ENCODE data around the gene LILRA5. TPM values are rescaled to one million over a fixed set of nuclear protein-coding genes. Genes with fewer than 3 reads are reported as not detected.
"Not testable (repeated sequence)": the region's sequence is repeated elsewhere in the genome, so short reads cannot be mapped to it uniquely, and the experiment has no call there.

The LILRA5 gene
- total RNA-seq, 1 donor from 2014 or later: 5.3 TPM

DNA sequence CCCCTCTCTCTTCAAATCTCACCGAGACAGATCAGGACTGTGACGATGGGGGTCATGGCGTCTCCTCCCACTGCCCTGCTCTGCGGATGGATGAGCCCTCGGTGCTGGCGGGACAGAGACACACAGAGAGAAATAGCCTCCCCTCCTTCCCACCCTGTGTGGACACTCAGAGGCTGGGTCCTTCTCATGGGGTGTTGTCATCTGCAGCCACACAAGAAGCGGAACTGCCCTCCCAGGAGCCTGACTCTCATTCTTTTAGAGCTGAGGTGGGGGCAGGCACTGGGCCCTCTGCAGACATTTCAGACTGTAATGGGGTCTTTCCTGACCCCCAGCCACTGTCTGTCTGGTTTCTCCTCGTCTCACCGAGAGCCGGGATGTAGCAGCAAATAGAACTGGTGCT, 32.5 kb downstream of the LILRA5 start:
- peak; percentile 73 for ATAC-seq
- DNase-seq (ENCODE audit: low spot score); intact Hi-C loops (cut with DNase I): not testable (repeated sequence)

GRCh38 chr19:54280025-54280424, 32.9 kb downstream of the LILRA5 start:
- DNase-seq (ENCODE audit: low spot score); intact Hi-C loops (cut with DNase I); ATAC-seq: not testable (repeated sequence)

DNA sequence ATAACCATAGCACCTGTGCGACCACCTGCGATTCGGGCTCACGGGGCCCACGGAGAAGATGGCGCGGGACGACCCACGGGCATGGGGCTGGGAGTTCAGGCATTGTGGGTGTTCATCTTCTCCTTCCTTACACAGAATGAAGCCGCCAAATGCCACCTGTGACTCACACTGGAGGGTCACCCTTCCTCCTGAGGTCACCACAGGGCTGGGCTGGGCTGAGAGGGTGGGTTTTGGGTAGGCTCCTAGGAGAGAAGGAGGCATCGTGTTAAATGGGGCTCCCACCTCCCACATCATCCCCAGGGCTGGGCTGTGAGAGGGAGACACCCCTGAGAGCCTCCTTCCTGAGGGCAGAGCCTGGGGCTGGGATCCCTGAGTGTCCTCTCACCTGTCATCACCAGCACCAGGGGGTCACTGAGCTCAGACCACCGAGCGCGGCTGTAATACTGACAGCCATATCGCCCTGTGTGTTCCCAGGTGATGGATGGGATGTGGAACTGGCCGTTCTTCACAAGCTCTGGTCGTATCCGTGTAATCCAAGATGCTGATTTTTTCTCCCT, 33.5 kb downstream of the LILRA5 start:
- DNase-seq (ENCODE audit: low spot score): no peak
- intact Hi-C loops (cut with DNase I): no loop called here

DNA sequence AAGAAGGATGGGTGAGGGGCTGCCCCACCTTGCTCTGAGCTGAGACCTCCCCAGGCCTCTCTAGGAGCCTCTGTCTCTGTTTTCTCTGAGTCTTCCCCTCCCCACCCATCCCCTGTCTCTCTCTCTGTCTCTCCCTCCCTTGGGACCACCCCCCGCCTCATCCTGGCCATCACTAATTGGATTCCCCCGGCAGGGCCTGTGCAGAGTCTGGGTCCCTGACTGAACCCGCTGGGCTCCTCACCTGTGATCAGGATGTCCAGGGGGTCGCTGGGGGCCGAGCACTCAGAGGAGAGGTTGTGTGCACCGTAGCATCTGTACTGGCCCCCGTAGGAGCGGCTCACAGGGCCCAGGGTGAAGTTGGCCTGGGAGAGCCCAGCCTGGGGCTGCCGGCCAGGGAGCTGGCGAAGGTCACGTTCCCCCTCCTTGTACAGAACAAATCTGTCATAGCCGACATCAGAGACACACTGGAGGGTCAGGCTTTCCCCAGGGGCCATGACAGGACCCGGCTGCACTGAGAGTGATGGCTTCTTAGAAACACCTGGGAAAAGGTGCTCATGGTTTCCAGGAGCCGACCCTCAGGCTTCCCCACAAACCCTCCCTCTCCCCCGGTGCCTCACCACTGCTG, 34.3 kb downstream of the LILRA5 start:
- DNase-seq (ENCODE audit: low spot score); intact Hi-C loops (cut with DNase I); ATAC-seq: not testable (repeated sequence)

More for the DNA sequence above, 33.5 kb downstream of the LILRA5 start:
- ATAC-seq: no peak

GRCh38 chr19:54278056-54278455, 34.9 kb downstream of the LILRA5 start:
- DNase-seq (ENCODE audit: low spot score); intact Hi-C loops (cut with DNase I); ATAC-seq: not testable (repeated sequence)

DNA sequence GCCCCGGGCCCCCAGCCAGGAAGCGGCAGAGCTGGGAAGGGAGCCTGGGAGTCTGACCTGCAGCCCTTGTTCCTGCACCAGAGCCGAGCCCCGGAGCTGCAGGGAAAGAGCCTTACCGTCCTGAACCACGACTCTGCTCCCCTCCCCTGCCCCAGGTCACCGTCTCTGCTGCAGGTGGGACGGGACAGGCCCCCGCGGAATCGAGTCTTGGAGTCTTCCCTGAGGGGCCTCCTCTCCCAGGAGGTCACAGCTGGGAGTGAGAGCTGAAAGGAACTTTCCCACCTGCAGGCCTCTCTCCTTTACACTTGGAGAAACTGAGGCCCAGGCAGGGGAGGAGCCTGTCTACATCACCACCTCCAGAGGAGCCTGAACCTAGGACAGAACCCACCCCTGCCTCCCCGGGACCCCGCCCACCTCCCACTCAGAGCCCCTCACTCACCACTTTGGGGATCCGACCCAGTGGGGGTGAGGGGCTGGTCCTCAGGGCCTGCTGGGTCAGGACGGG, 35.8 kb downstream of the LILRA5 start:
- DNase-seq (ENCODE audit: low spot score): peak; percentile 21
- intact Hi-C loops (cut with DNase I); ATAC-seq: not testable (repeated sequence)

- ATAC-seq (no peak), DNase-seq (ENCODE audit: low spot score) (no peak)
- intact Hi-C loops (cut with DNase I): no loop called here
These were observed 37.0 kb downstream of the LILRA5 start for GRCh38 chr19:54275951-54276350.

- DNase-seq (ENCODE audit: low spot score); ATAC-seq; intact Hi-C loops (cut with DNase I): not testable (repeated sequence)
These were observed 38.5 kb downstream of the LILRA5 start for GRCh38 chr19:54274516-54274915.

DNA sequence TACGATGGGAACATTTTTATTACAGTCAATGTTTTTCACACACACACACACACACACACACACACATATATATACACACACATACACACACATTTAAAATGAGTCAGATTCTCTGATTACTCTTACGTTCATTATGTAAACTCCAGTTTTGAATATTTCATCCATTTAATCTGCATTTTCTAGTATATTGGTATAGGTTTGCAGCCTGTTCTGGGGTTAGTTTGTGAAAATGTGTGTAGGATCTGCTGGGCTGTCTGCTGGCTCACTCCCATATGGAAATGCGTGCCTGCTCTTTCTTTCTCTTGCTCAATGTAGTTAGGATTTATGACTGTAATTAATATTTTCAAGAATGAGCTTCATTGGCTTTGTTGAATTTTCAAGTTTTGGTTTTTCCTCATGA, 39.1 kb downstream of the LILRA5 start:
- ATAC-seq (no peak), DNase-seq (ENCODE audit: low spot score) (no peak)
- intact Hi-C loops (cut with DNase I): no loop called here

DNA sequence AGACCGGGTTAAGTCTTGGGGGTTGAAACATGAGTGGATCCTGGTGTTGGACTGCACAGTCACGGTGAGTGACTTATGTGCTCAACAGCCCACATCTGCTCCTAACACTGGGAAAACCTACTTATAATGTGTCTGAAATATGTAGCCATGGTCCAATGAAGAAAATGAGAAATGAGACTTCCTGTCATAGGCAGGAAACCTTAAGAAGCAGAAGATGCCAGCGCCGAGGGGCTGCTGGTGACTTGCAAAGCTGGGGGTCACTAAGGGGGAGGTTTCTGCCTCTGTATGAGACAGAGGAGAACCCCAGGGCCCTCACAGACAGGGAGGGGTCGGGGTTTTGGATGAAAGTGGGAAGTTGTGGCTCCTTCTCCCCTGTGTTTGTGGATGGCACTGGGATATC, 40.8 kb downstream of the LILRA5 start:
- ATAC-seq; intact Hi-C loops (cut with DNase I): not testable (repeated sequence)

DNA sequence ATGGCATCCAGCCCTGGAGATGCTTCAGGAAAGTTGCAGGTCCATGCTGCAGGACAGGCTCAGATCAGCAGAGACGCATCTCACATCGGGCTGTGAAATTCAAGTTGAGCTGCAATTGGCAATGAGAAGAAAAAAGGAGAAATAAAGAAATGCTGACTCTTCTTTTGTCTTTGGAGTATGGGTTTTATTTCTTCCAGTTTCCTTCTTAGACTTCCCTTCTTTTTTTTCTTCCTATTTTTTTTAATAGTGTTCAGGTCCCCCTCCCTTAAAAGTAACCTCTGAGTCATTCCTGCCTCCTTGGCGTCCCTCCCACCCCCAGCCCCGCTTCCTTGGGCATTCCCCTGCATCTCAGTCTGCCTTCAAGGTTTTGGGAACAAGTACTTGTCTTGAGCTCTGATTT, 41.4 kb downstream of the LILRA5 start:
- DNase-seq (ENCODE audit: low spot score); intact Hi-C loops (cut with DNase I): not testable (repeated sequence)
- ATAC-seq: peak; percentile 34

More for the DNA sequence above, 40.8 kb downstream of the LILRA5 start:
- DNase-seq (ENCODE audit: low spot score): not testable (repeated sequence)

- DNase-seq (ENCODE audit: low spot score) (no peak), ATAC-seq (peak; percentile 76)
- intact Hi-C loops (cut with DNase I): no loop called here
These were observed 41.9 kb downstream of the LILRA5 start for GRCh38 chr19:54271106-54271505.

DNA sequence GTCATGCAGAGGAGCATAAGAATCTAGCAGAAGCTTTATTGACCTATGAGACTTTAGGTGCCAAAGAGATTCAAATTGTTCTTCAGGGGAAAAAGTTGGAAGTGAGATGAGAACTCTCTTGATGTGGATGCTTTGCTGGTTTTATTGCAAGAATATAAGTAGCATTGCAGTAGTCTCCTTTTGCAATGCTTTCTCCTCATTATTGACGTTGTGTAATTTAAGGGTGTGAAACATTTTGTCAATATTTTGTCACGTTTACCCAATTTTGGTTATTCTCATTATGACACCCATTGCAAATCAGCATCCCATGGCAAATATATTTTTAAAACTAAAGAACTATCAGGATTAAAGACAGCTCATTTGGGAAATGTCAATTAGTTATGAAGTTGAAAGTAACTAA, 44.0 kb downstream of the LILRA5 start:
- no peak for ATAC-seq
- intact Hi-C loops (cut with DNase I): no loop called here
- DNase-seq (ENCODE audit: low spot score): no peak

DNA sequence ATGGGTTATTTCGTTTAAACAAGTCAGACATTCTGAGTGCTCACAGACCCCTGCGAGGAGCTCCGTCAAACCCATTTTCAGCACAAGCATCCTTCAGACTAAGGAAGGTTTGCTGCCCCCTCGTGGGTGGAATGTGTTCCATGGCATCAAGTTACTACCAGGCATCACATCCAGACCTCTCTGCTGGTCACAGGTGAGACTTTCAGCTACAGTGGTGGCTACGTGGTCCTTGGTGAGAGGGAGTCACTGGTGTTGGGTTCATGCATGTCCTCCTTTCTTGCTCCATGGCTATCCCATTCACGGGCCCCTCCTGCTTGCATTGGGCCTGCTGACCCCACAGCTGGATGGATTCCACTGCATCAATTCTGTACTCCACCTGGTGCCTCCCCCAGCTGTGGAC, 46.8 kb downstream of the LILRA5 start:
- ATAC-seq (no peak), DNase-seq (ENCODE audit: low spot score) (peak; percentile 86)
- intact Hi-C loops (cut with DNase I): no loop called here

GRCh38 chr19:54262470-54262869, 50.5 kb downstream of the LILRA5 start:
- DNase-seq (ENCODE audit: low spot score) (no peak), ATAC-seq (no peak)
- intact Hi-C loops (cut with DNase I): no loop called here

GRCh38 chr19:54262066-54262465, 50.9 kb downstream of the LILRA5 start:
- ATAC-seq: no peak
- intact Hi-C loops (cut with DNase I): no loop called here
- DNase-seq (ENCODE audit: low spot score): no peak

- intact Hi-C loops (cut with DNase I): no loop called here
- ATAC-seq (peak; percentile 65), DNase-seq (ENCODE audit: low spot score) (no peak)
These were observed 55.9 kb downstream of the LILRA5 start, which contains the start of gene LILRB5 for GRCh38 chr19:54257116-54257480. TSS of gene LILRB5 (minus strand) at chr19:54257273. CDS start at chr19:54257193, 80 bp downstream.

Measured in sciatic nerve (tissue), 2 donors.